Caco-2 (cell line): Measurements from ENCODE around the gene FGD2. TPM values are rescaled to one million over a fixed set of nuclear protein-coding genes. Genes with fewer than 3 reads are reported as not detected.

Experiments used
- BruUV-seq: library from RNA; stranded (reverse); fragments of 400-500 nt; replicated peaks from 2 replicates; lab custom pipeline; 2021; lab: Mats Ljungman, UMichigan
- CTCF ChIA-PET: fragments of 300-600 bp; sonication (Branson Sonifier 250); formaldehyde crosslinking; loops from one replicate; lab custom pipeline; 2022; ENCODE audit warnings: antibody characterized with exemption; lab: Charles Lee
- POLR2A ChIA-PET: fragments of 300-600 bp; sonication (Branson Sonifier 250); formaldehyde crosslinking; loops from one replicate; lab custom pipeline; 2022; ENCODE audit warnings: antibody characterized with exemption; lab: Charles Lee
- DNase-seq, 2 experiments: peaks; one replicate each; pipeline versions ENCODE4 v3.0.0 to v3.0.0-alpha.2; 2020 to 2022
- H3K27me3 ChIP-seq: replicated peaks from 2 replicates; pipeline ENCODE4 v1.6.0; 2011; ENCODE audit warnings: low read length; ENCODE audit not compliant: control insufficient read depth, insufficient read depth
- H3K36me3 ChIP-seq: 2 replicates; pipeline ENCODE4 v1.5.1; 2011; ENCODE audit warnings: low read length; ENCODE audit not compliant: control insufficient read depth, insufficient read depth
- H3K4me1 ChIP-seq: fragments of 250-450 bp; sonication (Bioruptor Pico); 2 replicates; pipeline ENCODE4 v1.5.1; 2020; ENCODE audit warnings: mild to moderate bottlenecking
- H3K4me3 ChIP-seq: 2 replicates; pipeline ENCODE4 v1.5.1; 2011; ENCODE audit warnings: low read depth, mild to moderate bottlenecking, control low read depth, low read length
- H3K9me3 ChIP-seq: fragments of 250-450 bp; sonication (Bioruptor Pico); 2 replicates; pipeline ENCODE4 v1.5.1; 2020; ENCODE audit warnings: mild to moderate bottlenecking, moderate library complexity
- H3K27ac Mint-ChIP-seq: one replicate; pipeline ENCODE4 v1.8.0; 2022; ENCODE audit warnings: mixed read lengths; ENCODE audit not compliant: unreplicated experiment
- H3K27me3 Mint-ChIP-seq: one replicate; pipeline ENCODE4 v1.8.0; 2022; ENCODE audit warnings: mixed read lengths; ENCODE audit not compliant: insufficient read depth, unreplicated experiment
- H3K36me3 Mint-ChIP-seq: one replicate; pipeline ENCODE4 v1.8.0; 2022; ENCODE audit warnings: mild to moderate bottlenecking, mixed read lengths; ENCODE audit not compliant: insufficient read depth, unreplicated experiment
- H3K4me1 Mint-ChIP-seq: one replicate; pipeline ENCODE4 v1.8.0; 2022; ENCODE audit warnings: low read depth, mixed read lengths; ENCODE audit not compliant: unreplicated experiment
- H3K4me3 Mint-ChIP-seq: one replicate; pipeline ENCODE4 v1.8.0; 2022; ENCODE audit warnings: mild to moderate bottlenecking, moderate library complexity, mixed read lengths; ENCODE audit not compliant: unreplicated experiment
- H3K9me3 Mint-ChIP-seq: one replicate; pipeline ENCODE4 v1.8.0; 2022; ENCODE audit warnings: mixed read lengths; ENCODE audit not compliant: unreplicated experiment
- CTCF ChIP-seq, 2 experiments: fragments of 200-600 bp in 1 of 2; IDR thresholded peaks; 1 replicate in 1 of 2; 2 replicates in 1 of 2; pipeline versions ENCODE4 v1.5.1 to v1.8.0; 2011 to 2022; ENCODE audit warnings: antibody characterized with exemption in 1 of 2, control low read depth in 1 of 2, inconsistent platforms in 1 of 2, low read depth in 1 of 2, low read length in 1 of 2, mild to moderate bottlenecking in 1 of 2, moderate library complexity in 1 of 2; ENCODE audit not compliant: insufficient read depth in 1 of 2, severe bottlenecking in 1 of 2, unreplicated experiment in 1 of 2
- intact Hi-C: fragments of 100-400 bp; cut with micrococcal nuclease; formaldehyde crosslinking; loops from one replicate; pipeline ENCODE4 v1.10.0; 2022; ENCODE audit not compliant: unreplicated experiment
- total RNA-seq: library from RNA; stranded (reverse); gene quantifications from 2 replicates; pipeline ENCODE4 v1.2.3, GENCODE V29; 2022

The FGD2 gene
- total RNA-seq, 1 experiment from 2014 or later: not detected

GRCh38 chr6:36971921-36972673 is 33.4 kb upstream of the FGD2 start:
- peaks cover 65% of the 10 kb centered on the region for H3K36me3 Mint-ChIP-seq
- POLR2A ChIA-PET: no interaction called here

GRCh38 chr6:36973190-36973589 is 32.3 kb upstream of the FGD2 start:
- Mint-ChIP-seq H3K27ac (no peak overlapping the region), H3K9me3 (no peaks in the 10 kb centered on the region), H3K27me3 (no peaks in the 10 kb centered on the region), H3K4me1 (no peaks in the 10 kb centered on the region), H3K36me3 (peaks cover 62% of the 10 kb centered on the region), H3K4me3 (no peak overlapping the region)
- no peak for TF ChIP-seq CTCF (IDR thresholded peaks at IDR 0.05; ENCODE audit: insufficient read depth in 1 of 2, low read depth in 1 of 2, low read length in 1 of 2, severe bottlenecking in 1 of 2, unreplicated experiment in 1 of 2)
- intact Hi-C loops: no loop called here
- Histone ChIP-seq H3K4me1 (no peaks in the 10 kb centered on the region), H3K27me3 (no peaks in the 10 kb centered on the region), H3K4me3 (no peak overlapping the region), H3K36me3 (peaks cover 8% of the 10 kb centered on the region), H3K9me3 (no peaks in the 10 kb centered on the region)
- DNase-seq: no peak
- BruUV-seq: no TSS peak
- CTCF ChIA-PET: no interaction called here
- POLR2A ChIA-PET: no interaction called here

More at GRCh38 chr6:36971921-36972673, 33.4 kb upstream of the FGD2 start:
- TF ChIP-seq CTCF (IDR thresholded peaks at IDR 0.05; ENCODE audit: insufficient read depth in 1 of 2, low read depth in 1 of 2, low read length in 1 of 2, severe bottlenecking in 1 of 2, unreplicated experiment in 1 of 2): no peak
- H3K27ac Mint-ChIP-seq: no peak overlapping the region
- H3K4me1 Mint-ChIP-seq: no peaks in the 10 kb centered on the region
- no peaks in the 10 kb centered on the region for H3K9me3 Mint-ChIP-seq
- BruUV-seq: no TSS peak
- intact Hi-C loops: no loop called here
- H3K4me3 ChIP-seq: no peak overlapping the region
- H3K4me3 Mint-ChIP-seq: no peak overlapping the region
- H3K27me3 ChIP-seq: no peaks in the 10 kb centered on the region
- H3K9me3 ChIP-seq: no peaks in the 10 kb centered on the region
- DNase-seq: no peak
- peaks cover 10% of the 10 kb centered on the region for H3K36me3 ChIP-seq
- no peaks in the 10 kb centered on the region for H3K27me3 Mint-ChIP-seq
- CTCF ChIA-PET: no interaction called here
- no peaks in the 10 kb centered on the region for H3K4me1 ChIP-seq

GRCh38 chr6:36973647-36974046 is 31.8 kb upstream of the FGD2 start:
- peaks cover 57% of the 10 kb centered on the region for H3K36me3 Mint-ChIP-seq
- no peaks in the 10 kb centered on the region for H3K9me3 ChIP-seq
- no peaks in the 10 kb centered on the region for H3K4me1 Mint-ChIP-seq
- H3K9me3 Mint-ChIP-seq: no peaks in the 10 kb centered on the region
- H3K27me3 ChIP-seq: no peaks in the 10 kb centered on the region
- H3K36me3 ChIP-seq: peaks cover 6% of the 10 kb centered on the region
- ChIA-PET CTCF (no interaction called here), POLR2A (no interaction called here)
- H3K27ac Mint-ChIP-seq: no peak overlapping the region
- no peaks in the 10 kb centered on the region for H3K27me3 Mint-ChIP-seq
- no peak for TF ChIP-seq CTCF (IDR thresholded peaks at IDR 0.05; ENCODE audit: insufficient read depth in 1 of 2, low read depth in 1 of 2, low read length in 1 of 2, severe bottlenecking in 1 of 2, unreplicated experiment in 1 of 2)
- no peak for DNase-seq
- no peak overlapping the region for H3K4me3 ChIP-seq
- H3K4me3 Mint-ChIP-seq: no peak overlapping the region
- no peaks in the 10 kb centered on the region for H3K4me1 ChIP-seq
- intact Hi-C loops: no loop called here
- BruUV-seq: no TSS peak
